GM19099 (cell line): ENCODE results near the gene GALR3.

Experiments used
- POLR2A ChIP-seq: IDR thresholded peaks from 3 replicates; pipeline ENCODE4 v1.6.1; 2011; ENCODE audit warnings: low read depth; ENCODE audit not compliant: insufficient read length; ENCODE audit errors: extremely low read depth

GALR3 gene

GRCh38 chr22:37802310-37803194 is 20.6 kb upstream of the GALR3 start:
- no peak for TF ChIP-seq POLR2A

GRCh38 chr22:37803195-37803638 is 20.0 kb upstream of the GALR3 start:
- no peak for TF ChIP-seq POLR2A

GRCh38 chr22:37803639-37804351 is 19.4 kb upstream of the GALR3 start:
- TF ChIP-seq POLR2A, result no peak

GRCh38 chr22:37804352-37804880 is 18.8 kb upstream of the GALR3 start:
- TF ChIP-seq POLR2A, result no peak

- TF ChIP-seq POLR2A, result no peak
These were observed 18.0 kb upstream of the GALR3 start for GRCh38 chr22:37804881-37805809.

- TF ChIP-seq POLR2A, result no peak
These were observed 17.3 kb upstream of the GALR3 start for GRCh38 chr22:37805810-37806277.

- TF ChIP-seq POLR2A, result no peak
These were observed 16.5 kb upstream of the GALR3 start for GRCh38 chr22:37806409-37807333.

- TF ChIP-seq POLR2A, result peak; percentile 46
These were observed 15.5 kb upstream of the GALR3 start, which contains the start of gene GCAT for GRCh38 chr22:37807410-37808293. Gene GCAT, plus strand, starts transcription at chr22:37807934. Its CDS starts 34 bp downstream, at chr22:37807968.

- no peak for TF ChIP-seq POLR2A
These were observed 14.9 kb upstream of the GALR3 start for GRCh38 chr22:37808294-37808657.

- no peak for TF ChIP-seq POLR2A
These were observed 13.4 kb upstream of the GALR3 start for GRCh38 chr22:37809672-37810333.

GRCh38 chr22:37811867-37812266 is 11.3 kb upstream of the GALR3 start:
- TF ChIP-seq POLR2A, result no peak
